T-helper 2 cell treated with Interferon-gamma antibody and Interleukin-4, amounts not matched to agents 5 μg/mL and 100 μg/mL, for 36 hours (primary cell): Measurements from ENCODE around the gene TBXAS1.

ENCODE experiments used
- DNase-seq: peaks from one replicate; pipeline ENCODE4 v3.0.0; 2021; ENCODE audit warnings: low spot score
- H3K27ac Mint-ChIP-seq: one replicate; pipeline ENCODE4 v1.8.0; 2021; ENCODE audit warnings: mild to moderate bottlenecking, mixed read lengths
- H3K27me3 Mint-ChIP-seq: one replicate; pipeline ENCODE4 v1.8.0; 2021; ENCODE audit warnings: low read depth, mixed read lengths
- H3K36me3 Mint-ChIP-seq: one replicate; pipeline ENCODE4 v1.8.0; 2021; ENCODE audit warnings: low read depth, mixed read lengths
- H3K4me1 Mint-ChIP-seq: one replicate; pipeline ENCODE4 v1.8.0; 2021; ENCODE audit warnings: low read depth, mixed read lengths
- H3K4me3 Mint-ChIP-seq: one replicate; pipeline ENCODE4 v1.8.0; 2022; ENCODE audit warnings: mild to moderate bottlenecking, moderate library complexity, mixed read lengths
- H3K9me3 Mint-ChIP-seq: one replicate; pipeline ENCODE4 v1.8.0; 2021; ENCODE audit warnings: mixed read lengths

The TBXAS1 gene

GRCh38 chr7:140067052-140067451 is 238.0 kb downstream of the TBXAS1 start:
- no peak for DNase-seq
- Mint-ChIP-seq H3K27me3 (peaks cover 9% of the 10 kb centered on the region), H3K27ac (no peak overlapping the region), H3K4me1 (peaks cover 13% of the 10 kb centered on the region), H3K36me3 (peaks cover 24% of the 10 kb centered on the region), H3K9me3 (peaks cover 32% of the 10 kb centered on the region), H3K4me3 (no peak overlapping the region)

- peaks cover 32% of the 10 kb centered on the region for H3K9me3 Mint-ChIP-seq
- peaks cover 13% of the 10 kb centered on the region for H3K4me1 Mint-ChIP-seq
- DNase-seq = no peak
- no peak overlapping the region for H3K4me3 Mint-ChIP-seq
- peaks cover 24% of the 10 kb centered on the region for H3K36me3 Mint-ChIP-seq
- H3K27me3 Mint-ChIP-seq = peaks cover 9% of the 10 kb centered on the region
- no peak overlapping the region for H3K27ac Mint-ChIP-seq
These were observed 239.0 kb downstream of the TBXAS1 start for GRCh38 chr7:140068033-140068432.

GRCh38 chr7:140069298-140069949 is 240.4 kb downstream of the TBXAS1 start:
- Mint-ChIP-seq H3K4me3 (no peak overlapping the region), H3K27ac (peak overlapping the region; percentile 18), H3K27me3 (peaks cover 16% of the 10 kb centered on the region), H3K9me3 (peaks cover 32% of the 10 kb centered on the region), H3K4me1 (peaks cover 7% of the 10 kb centered on the region), H3K36me3 (peaks cover 24% of the 10 kb centered on the region)
- no peak for DNase-seq
